Adrenal gland (tissue), 5 donors: Measurements from ENCODE around the gene LAPTM5.

Experiments used
- CTCF ChIP-seq, 6 experiments: fragments of 450-650 bp in 4 of 6; fragments of 200-600 bp in 2 of 6; sonication (generic) in 1 of 6; IDR thresholded peaks; 1 replicate in 5 of 6; 2 replicates in 1 of 6; pipeline versions ENCODE4 v1.5.1 to v1.8.0; 2016 to 2021; ENCODE audit warnings: antibody characterized with exemption in 6 of 6, mild to moderate bottlenecking in 2 of 6, moderate library complexity in 1 of 6
- POLR2A ChIP-seq, 2 donors: fragments of 450-650 bp; IDR thresholded peaks; one replicate each; pipeline ENCODE4 v1.6.1; 2017; ENCODE audit warnings: antibody characterized with exemption in 2 of 2, mild to moderate bottlenecking in 2 of 2, moderate library complexity in 1 of 2
- donor health status: DM: no; HTN: no; CAD: no.

- TF ChIP-seq POLR2A (IDR thresholded peaks at IDR 0.05): no peak
- TF ChIP-seq CTCF (IDR thresholded peaks at IDR 0.05): no peak
Observed at GRCh38 chr1:30759718-30760281, 2.2 kb upstream of the LAPTM5 start.
